ENCODE measurements around the gene LSM14A. TPM values are rescaled to one million over a fixed set of nuclear protein-coding genes. Genes with fewer than 3 reads are reported as not detected.

Gene LSM14A
- total and polyA plus RNA-seq, 9 of the 15 experiments (the other 6 are each of a cell fraction or from before 2014, with no cell fraction given) = 19.5 to 150 (median 95.1) TPM

- no peak for TF ChIP-seq TCF7 (IDR thresholded peaks at IDR 0.05; ENCODE audit: borderline replicate concordance)
- no peak for TF ChIP-seq EP400 (IDR thresholded peaks at IDR 0.05)
- no peak for TF ChIP-seq THRA (IDR thresholded peaks at IDR 0.05)
- TF ChIP-seq E2F8 (IDR thresholded peaks at IDR 0.05; ENCODE audit: low read depth, partially characterized antibody) = no peak
- no peak for TF ChIP-seq CEBPB (tag; IDR thresholded peaks at IDR 0.05)
- TF ChIP-seq ARHGAP35 (IDR thresholded peaks at IDR 0.05; ENCODE audit: partially characterized antibody) = no peak
- TF ChIP-seq HNRNPLL (IDR thresholded peaks at IDR 0.05; ENCODE audit: low read depth, low read length, poor library complexity, severe bottlenecking) = no peak
- TF ChIP-seq MTA3 (IDR thresholded peaks at IDR 0.05; ENCODE audit: borderline replicate concordance) = no peak
- peak; percentile 70 for TF ChIP-seq SMARCE1 (IDR thresholded peaks at IDR 0.05)
- TF ChIP-seq ZEB2 (IDR thresholded peaks at IDR 0.05) = peak; percentile 40; the same call in 1 of the 2 replicates
- 0 out of 2 replicates have a peak, but pooled peaks have one; percentile 6 for TF ChIP-seq ZNF445 (CRISPR knock-in tag; IDR thresholded peaks at IDR 0.05; ENCODE audit: low read depth)
- peak; percentile 73 for TF ChIP-seq FOSL1 (tag; conservative IDR thresholded peaks at IDR 0.05)
- TF ChIP-seq CBFA2T3 (IDR thresholded peaks at IDR 0.05) = peak; percentile 44; the same call in 1 of the 2 replicates
- TF ChIP-seq MXI1 (IDR thresholded peaks at IDR 0.05; ENCODE audit: low read depth, low read length) = no peak
- no peak for TF ChIP-seq HOMEZ (CRISPR knock-in tag; IDR thresholded peaks at IDR 0.05)
- TF ChIP-seq ARID1B (IDR thresholded peaks at IDR 0.05) = peak; percentile 73
- no peak for TF ChIP-seq TCFL5 (CRISPR knock-in tag; conservative IDR thresholded peaks at IDR 0.05)
- TF ChIP-seq ZNF280A (IDR thresholded peaks at IDR 0.05; ENCODE audit: low read depth, partially characterized antibody) = no peak
- 0 out of 2 replicates have a peak, but pooled peaks have one; percentile 9 for TF ChIP-seq PKNOX1 (IDR thresholded peaks at IDR 0.05)
Measured at GRCh38 chr19:34171539-34171876, 796 bp upstream of the LSM14A start (continued).

All from K562 (cell line).